Measurements from ENCODE around the gene UBAC1.
"Not testable (repeated sequence)": the region's sequence is repeated elsewhere in the genome, so short reads cannot be mapped to it uniquely, and the experiment has no call there.

The UBAC1 gene

DNA sequence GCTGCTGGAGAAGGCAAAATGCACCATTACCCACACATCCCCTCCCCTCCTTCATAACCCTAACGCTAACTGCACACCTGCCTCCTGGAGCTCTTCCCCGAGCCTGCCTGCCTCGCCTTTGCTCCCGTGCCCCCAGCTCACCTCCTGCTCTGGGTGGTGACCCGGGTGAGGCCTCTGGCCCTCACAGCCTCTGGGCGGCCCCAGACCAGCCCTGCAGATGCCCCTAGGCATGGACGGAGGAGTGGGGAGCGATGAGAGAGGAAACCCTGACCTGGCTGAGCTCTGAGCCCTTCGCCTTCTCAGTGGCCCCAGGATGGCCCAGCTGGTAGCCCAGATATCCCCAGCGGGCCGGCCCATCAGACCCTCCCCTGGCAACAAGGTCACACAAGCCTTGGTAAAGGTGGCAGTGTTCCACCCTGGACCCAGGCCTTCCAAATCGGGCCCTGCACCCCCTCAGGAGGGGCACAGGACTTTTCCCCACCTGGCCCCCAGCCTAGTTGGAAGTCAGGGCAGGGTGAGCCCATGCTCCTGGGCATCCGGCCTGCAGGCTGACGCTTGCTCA is 39.3 kb downstream of the UBAC1 start:
- DNase-seq (ENCODE audit: low read depth in 2 of 2): no peak

DNA sequence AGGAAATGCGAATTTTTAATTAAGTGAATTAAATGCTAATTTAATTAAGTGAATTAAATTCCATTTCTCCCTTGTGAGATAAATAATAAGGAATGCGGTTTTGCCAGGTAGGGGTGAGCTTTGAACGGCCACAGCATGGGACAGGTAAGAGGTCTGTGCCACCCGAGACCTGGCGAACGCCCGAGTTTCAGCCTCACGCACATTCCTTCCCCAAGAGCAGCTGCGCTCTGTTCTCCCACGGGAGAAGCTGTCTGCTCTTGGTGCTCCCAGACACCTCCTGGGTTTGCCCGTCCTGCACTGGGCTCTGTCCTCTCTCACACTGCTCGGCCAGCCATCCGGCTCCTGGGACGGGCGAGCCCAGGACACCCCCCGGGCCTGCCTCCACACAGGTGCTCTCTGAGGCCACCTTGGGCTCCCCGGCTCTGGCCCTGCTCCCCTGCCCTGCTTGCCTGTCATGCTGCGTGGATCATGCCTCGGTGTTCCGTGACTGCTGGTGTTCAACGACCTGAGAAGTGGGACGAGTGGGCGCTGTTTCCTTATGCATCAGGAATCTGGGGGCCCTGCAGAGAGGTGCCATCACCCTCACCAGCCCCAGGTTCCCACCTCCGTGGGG is 40.1 kb downstream of the UBAC1 start:
- DNase-seq (ENCODE audit: low read depth in 2 of 2): no peak

DNA sequence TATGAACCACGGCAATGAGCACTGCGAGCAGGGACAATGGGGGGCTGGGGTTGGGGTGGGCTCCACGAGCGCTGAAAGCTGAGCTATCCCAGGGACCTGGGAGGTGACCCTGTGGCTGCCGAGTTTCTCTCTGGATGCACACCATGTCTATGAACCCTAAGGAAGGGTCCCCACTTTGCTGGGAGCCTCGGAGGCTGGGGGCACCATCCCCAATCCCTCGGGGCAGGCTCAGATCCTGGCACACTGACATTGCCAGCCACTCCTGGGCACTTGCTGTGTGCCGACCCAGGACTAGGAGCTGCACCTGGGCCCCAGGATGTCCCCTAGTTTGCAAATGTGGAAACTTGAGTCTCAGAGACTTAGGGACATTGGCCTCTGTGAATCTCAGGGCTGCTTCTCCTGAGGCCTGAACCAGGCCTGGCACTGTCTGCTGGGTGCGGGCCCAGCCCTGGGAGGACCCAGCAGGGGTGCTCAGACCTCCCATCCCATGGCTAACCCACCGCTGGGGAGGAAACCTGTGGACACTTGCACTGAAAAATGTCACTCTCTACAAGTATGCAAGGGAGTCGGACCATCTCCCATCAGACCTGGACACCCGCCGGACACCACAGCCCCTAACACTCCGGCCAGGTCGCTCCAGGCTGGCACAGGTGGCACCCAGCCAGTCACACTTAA is 40.8 kb downstream of the UBAC1 start:
- DNase-seq (ENCODE audit: low read depth in 2 of 2): no peak

DNA sequence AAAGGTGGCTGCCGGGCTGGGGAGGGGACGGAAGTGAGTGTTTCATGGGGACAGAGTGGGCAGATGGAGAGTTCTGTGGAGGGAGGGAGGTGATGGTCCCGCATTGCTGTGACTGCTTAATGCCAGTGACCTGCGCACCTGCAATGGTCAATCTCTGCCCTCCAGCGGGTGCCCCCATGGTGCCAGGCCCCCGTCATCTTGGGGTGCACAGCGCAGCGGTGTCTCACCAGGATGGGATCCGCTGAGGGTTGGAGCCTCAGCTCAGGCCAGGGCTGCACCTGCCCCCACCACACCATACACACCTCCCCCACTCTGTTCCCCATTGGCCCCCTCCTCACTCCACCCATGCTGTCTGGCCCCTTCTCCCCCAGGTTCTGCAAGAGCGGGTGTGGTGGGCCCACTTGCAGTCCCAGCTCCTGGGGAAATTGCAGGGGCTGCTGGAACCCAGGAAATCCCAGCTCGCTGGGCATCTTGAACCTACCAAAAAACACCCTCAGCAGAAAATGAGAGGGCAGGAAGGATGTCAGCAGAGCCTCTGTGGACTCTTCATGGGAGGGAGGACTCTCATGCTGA is 41.8 kb downstream of the UBAC1 start:
- DNase-seq (ENCODE audit: low read depth in 2 of 2): no peak

DNA sequence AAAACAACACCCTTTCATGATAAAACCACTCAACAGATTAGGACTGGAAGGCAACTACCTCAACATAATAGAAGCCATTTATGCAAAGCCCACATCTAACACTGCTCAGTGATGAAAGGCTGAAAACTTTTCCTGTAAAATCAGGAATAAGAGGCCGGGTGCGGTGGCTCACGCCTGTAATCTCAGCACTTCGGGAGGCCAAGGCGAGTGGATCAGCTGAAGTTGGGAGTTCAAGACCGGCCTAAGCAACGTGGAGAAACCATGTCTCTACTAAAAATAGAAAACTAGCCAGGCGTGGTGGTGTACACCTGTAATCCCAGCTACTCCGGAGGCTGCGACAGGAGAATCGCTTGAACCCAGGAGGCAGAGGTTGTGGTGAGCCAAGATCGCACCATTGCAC is 44.9 kb downstream of the UBAC1 start:
- not testable (repeated sequence) for DNase-seq (ENCODE audit: low read depth in 2 of 2)

DNA sequence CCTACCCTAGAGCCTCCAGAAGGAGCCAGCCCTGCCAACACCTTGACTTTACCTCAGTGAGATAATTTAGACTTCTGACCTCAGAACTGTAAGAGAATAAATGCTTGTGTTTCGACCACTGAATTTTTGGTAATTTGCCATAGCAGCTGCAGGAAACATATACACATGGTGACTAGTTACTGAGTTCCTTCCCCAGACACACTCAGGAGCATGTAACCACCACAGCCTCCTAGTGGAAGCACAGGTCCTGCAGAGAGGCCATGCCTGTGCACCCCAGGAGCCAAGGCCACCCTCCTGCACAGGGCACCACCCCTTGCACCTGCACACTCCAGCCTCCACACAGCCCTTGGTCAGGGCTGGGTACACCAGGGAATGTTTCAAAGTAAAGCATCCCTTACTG is 46.3 kb downstream of the UBAC1 start:
- DNase-seq (ENCODE audit: low read depth in 2 of 2): no peak

DNA sequence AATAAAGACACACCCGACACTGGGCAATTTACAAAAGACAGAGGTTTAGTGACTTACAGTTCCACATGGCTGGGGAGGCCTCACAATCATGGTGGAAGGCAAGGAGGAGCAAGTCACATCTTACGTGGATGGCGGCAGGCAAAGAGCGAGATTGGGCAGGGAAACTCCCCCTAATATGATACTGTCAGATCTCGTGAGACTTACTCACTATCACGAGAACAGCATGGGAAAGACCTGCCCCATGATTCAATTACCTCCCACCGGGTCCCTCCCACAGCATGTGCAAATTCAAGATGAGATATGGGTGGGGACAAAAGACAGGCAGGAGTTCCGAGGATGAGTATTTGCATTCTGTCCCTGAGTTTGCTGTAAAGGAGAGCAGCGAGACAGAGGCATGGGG is 49.9 kb downstream of the UBAC1 start:
- not testable (repeated sequence) for DNase-seq (ENCODE audit: low read depth in 2 of 2)

DNA sequence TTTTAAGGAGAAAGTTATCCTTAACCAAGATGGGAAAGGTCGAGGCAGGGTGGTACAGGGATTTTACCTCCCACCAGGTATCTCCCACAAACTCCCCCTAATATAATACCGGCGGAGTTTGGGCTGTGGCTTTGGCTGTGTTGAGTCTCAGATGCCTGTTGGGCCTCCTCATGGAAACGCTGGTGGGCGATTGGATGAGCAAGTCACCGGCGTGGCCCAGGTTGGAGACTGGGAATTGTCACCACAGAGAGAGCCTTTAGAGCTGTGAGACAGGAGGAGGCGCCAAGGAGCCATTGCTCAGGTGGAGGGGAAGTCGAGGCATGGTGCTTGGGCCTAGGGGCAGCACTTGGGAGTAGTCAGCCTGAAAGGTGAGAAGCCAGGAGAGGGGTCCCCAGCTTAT is 50.4 kb downstream of the UBAC1 start:
- no peak for DNase-seq (ENCODE audit: low read depth in 2 of 2)

DNA sequence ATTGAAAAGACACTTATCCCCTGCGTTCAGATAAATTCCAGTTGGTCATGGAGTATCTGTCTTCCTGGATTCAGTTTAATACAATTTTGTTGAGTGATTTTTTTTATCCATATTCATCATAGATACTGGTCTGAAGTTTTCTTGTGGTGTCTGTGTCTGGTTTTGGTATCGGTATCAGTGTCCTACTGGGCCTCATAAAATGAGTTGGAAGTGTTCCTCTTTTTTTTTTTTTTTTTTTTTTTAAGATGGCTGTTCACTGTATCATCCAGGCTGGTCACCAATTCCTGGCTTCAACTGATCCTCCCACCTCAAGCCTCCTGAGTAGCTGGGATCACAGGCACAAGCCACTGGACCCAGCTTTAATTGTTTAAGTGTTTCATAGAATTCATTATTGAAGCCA is 51.0 kb downstream of the UBAC1 start:
- DNase-seq (ENCODE audit: low read depth in 2 of 2): no peak

DNA sequence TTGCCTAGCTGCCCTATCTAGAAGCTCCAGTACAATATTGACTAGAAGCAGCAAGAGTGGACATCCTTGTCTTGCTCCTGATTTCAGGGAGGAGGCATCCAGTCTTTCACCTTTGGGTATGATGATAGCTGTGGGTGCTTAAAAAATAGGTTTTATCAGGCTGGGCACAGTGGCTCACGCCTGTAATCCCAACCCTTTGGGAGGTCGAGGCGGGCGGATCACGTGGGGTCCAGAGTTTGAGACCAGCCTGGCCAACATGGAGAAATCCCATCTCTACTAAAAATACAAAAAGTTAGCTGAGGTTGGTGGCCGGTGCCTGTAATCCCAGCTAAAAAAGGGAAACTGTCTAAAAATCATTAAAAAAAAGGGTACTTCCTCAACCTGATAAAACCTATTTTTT is 51.8 kb downstream of the UBAC1 start:
- no peak for DNase-seq (ENCODE audit: low read depth in 2 of 2)

DNA sequence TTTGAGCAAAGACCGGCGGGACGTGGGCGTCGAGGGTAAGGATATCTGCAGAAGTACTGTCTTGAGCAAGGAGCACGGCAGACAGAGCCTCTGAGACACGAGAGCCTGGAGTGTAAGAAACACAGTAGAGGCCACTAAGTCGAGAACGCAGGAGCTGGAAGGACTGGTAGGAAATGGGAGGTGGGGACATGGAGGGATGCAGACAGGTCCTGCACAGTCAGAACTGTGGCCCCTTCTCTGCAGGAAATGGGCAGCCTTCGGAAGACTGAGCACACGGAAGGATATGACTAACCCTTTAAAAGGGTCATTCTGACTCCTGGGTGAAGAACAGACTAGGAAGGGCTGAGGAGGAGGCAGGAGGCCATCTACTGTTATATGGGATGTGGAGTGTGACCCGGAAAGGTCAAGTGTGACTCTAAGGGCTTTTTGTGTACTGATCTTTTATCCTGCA is 52.4 kb downstream of the UBAC1 start:
- no peak for DNase-seq (ENCODE audit: low read depth in 2 of 2)

DNA sequence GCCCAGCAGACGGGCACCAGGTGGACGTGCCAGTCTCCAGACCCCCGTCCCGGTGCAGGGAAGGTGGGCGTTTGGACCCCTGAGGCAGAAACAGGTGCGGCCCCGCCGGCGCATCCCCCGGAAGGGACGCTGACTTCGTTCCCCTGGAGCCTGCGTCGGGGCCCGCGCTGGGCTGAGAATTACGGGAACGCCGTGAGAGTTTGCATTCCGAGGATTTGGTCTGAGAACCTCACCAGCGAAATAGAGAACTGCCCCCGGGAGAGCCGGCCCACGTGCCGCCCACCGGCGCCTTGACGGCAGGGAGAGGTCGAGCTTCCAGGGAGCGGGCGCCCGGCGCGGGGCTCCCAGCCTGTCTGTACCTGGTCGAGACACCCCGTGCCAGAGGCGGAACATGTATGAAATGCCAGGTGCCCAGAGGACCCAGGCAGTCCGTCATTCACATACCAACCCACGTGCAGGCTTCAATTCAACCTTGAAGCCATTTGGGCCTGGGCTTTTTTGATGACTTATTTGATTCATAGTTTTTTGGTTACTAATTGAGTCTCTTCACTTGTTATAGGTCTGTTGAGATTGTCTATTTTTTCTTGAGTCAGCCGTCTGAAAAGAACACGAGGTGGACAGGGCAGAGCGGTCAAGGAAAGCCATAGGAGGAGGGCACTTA is 53.0 kb downstream of the UBAC1 start:
- DNase-seq (ENCODE audit: low read depth in 2 of 2): no peak

DNA sequence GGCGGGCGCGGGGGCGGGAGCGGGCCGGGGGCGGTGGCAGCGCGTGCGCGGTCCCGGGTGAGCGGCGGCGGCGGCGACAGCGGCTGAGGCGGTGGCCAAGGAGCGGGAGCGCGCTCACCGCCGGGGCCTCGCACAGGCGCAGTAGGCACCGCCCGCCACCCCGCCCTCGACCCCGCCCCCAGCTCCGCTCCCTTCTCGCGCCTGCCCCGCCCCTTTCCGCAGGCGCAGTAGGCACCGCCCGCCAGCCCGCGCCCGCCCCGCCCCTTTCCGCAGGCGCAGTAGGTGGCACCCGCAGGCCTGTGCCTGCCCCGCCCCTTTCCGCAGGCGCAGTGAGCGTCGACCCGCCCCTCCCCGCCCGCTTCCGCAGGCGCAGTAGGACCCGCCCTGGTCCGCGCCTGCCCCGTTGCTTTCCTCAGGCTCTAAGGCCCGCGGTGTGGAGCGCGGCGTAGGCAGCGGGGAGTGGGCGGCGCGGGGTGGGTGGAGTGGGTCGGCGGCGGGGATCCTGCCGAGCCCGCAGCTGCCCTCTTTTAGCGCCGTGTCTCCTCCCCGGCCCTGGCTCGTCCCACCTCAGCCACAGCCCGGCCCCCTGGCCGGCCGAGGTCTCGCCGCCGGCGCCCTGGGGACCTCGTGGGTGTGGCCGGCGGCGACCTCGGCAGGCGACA is 53.6 kb downstream of the UBAC1 start, which contains the start of gene CAMSAP1:
Gene CAMSAP1, minus strand, starts transcription at position 116 of the 662 bp plus-strand sequence. CDS start 387 bp downstream, outside the sequence.
- peak; percentile 81 to 92 for DNase-seq (ENCODE audit: low read depth in 2 of 2)

DNA sequence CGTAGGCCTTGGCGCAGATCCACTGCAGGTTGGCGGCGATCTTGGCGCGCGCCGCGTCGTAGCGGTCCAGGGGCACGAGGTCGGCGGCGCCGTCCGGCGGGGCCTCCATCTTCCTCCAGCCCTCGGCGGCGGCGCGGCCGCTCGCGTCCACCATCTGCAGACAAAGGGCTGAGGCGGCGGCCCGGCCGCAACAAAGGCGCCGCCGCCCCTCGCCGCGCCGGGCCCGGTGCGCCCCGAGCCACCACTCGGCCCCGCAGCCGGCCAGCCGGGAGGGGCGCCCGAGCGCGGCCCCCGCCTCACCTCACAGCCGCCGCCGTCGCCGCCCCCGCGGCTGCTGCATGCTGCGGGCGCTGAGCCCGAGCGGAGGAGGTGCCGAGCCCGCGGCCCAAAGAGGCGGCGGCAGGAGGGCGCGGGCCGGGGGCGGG is 54.2 kb downstream of the UBAC1 start:
- no peak for DNase-seq (ENCODE audit: low read depth in 2 of 2)

DNA sequence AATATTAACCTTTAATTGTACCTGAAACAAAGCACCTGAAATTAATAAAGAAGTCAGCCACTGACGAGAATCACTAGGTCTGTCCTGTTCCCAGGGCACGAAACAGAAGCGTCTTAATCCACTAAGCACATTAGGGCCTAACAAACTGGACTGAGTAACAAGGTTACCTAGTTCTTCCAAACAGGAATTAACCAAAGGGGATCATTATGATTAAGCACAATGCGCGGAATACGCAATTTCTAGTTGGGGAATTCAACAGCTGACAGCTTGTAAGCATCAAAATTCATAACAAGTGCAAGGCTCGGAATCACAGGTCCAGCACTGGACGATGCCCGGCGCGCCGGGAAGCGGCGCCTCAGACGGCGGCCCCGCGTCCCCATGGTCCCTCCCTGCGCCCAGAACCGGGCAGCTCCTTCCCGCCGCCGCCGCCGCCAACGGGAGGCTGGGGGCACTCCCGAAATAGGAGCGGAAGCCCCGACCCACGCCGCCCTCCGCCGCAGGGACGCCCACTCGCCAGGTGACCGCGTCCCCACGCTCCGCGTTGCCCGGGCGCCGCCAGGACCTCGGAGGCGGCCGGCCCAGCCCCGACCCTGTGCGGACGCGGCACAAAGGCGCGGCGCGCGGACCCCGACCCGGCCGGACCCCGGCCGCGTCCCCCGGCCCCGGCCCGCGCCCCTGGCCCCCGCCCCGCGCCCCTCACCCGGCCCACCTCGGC is 54.7 kb downstream of the UBAC1 start:
- no peak for DNase-seq (ENCODE audit: low read depth in 2 of 2)

DNA sequence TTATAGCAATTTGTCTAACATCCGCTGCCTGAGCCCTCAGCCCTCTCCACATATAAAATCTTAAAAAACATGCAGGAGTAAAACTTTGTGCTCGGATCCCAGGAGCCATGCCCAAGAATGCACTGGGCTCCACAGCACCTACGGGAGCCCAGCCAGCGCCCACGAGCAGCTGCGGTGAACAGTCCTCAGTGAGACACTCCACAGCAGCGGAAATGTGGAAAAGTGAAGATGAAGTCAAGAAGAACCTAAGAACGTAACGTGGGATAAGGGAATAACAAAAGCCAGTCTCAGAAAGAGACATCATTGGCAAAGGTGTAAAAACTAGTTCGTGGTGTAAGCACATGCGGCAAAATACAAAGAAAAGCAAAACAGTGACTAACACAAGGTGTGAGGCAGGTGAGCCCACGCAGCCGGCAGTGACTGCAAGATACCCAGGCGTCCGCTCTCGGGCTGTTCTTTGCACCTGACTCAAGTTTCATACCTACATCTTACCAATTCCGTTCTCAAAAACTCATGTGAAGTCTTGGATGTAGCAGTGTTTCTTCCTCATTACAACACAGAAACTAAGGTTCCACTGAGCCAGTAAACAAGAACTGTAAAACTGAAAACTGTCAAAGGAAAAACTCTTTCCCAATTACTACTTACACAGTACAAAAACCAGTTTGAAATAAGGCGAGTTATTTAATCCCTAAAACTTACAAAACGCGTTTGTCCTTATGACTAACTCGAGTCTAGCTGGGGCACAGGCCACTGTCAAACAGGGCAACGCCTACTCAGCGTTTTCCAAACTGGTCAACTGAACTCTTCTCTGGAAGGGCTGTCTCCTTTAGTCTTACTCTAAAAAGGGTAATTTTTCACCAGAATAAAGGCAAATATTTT is 55.6 kb downstream of the UBAC1 start:
- peak; percentile 36 to 53 for DNase-seq (ENCODE audit: low read depth in 2 of 2)

DNA sequence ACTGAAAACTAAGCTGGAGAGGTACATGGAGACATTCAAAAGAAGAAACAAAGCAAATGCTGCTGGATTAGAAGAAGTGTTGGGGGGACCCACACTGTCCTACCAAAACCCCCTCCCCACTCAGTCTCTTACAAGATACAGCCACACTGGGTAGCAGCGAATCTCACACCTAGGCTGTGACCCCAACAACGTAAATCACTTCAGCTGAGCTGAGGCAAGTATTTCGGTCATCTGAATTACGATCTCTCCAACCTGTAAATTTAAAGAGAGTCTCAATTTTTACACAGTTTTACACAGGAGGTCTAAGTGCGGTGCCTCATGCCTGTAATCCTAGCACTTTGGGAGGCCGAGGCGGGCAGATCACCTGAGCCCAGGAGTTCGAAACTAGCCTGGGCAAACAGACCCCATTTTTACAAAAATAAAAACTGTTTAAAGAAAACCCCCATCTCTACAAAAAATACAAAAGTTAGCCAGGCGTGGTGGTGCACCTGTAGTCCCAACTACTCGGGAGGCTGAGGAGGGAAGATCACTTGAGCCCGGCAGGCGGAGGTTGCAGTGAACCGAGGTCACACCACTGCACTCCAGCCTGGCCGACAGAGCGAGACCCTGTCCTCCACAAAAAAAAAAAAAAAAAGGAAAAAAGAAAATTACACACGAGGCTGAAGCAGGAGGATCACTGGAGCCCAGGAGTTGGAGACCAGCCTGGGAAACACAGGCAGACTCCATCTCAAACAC is 57.2 kb downstream of the UBAC1 start:
- DNase-seq (ENCODE audit: low read depth in 2 of 2): no peak

DNA sequence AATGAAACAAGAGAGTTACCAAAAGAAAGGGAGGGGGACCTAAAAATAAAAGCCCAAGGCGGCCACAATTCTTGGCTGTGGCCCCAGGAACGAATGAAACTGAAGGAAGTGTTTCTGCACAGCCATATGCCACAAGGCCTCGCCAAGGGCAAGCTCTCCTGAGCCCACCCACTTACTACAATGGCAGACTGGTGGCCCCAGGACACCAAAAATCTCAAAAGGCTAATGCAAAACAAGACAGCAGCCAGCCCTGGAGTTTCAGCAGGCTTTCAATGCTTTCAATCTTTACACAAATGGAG is 57.9 kb downstream of the UBAC1 start:
- no peak for DNase-seq (ENCODE audit: low read depth in 2 of 2)

DNA sequence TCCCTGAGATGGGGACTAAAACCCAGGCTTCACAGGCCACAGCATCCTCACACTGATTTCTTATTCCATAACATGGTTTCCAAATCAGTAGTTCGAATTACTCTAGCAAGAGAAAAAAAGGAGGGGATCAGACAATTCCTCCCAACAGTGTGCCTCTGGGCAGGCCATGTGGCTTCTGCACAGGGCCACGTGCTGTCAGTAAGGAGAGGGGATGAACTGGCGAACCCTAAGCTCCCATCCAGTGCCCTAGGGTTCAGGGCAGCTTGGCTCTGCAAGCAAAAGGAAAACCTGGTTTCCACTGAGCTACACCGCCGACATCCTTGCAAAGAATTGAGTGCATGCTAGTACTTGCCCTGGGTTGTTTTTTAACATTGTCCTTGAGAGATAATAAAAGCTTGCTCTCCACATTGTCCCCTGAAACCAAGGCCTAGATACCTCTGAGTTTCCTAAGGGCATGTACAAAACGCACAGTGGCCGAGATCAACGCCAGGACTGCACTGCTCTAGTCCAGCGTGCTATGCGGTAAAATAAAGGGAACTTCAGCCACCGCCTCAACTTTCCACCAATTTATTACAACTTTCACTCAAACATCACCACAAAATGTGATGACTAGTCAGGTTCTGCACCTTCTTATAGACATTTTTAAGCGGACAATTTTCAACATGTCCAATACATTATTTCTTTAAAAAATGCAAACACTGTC is 58.4 kb downstream of the UBAC1 start:
- no peak for DNase-seq (ENCODE audit: low read depth in 2 of 2)
